SH-SY5Y (cell line): ENCODE data around the gene TAF11L7.

ENCODE experiments used
- GATA2 ChIP-seq: IDR thresholded peaks from 2 replicates; pipeline ENCODE4 v1.6.1; 2011; ENCODE audit warnings: mild to moderate bottlenecking, low read depth, low read length
- GATA3 ChIP-seq: IDR thresholded peaks from 2 replicates; pipeline ENCODE4 v1.6.1; 2011; ENCODE audit warnings: low read depth, mild to moderate bottlenecking, low read length, moderate library complexity

DNA sequence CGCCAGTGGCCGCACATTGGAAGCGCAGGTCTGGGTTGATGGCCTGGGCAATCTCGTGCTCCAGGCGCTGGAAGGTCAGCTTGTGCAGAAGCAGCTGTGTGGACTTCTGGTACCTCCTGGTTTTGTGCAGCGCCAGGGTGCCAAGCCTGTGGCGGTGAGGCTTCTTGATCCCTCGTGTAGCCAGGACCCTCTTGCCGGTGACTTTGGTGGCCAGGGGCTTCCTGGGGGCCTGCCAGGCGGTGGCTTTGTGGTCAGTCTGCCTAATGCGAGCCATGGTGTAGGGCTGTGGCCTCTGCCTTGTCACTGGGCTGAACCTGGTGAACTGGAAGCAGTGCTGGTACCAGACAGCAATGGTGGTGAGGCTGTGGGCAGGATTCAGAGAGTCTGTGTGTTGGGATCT, 40.1 kb upstream of the TAF11L7 start:
- TF ChIP-seq GATA2 (no peak), GATA3 (no peak)
